MCF 10A (cell line): Measurements from ENCODE around the gene PHF21A. TPM values are rescaled to one million over a fixed set of nuclear protein-coding genes. Genes with fewer than 3 reads are reported as not detected.

ENCODE experiments used
- BruUV-seq: library from RNA; stranded (reverse); fragments of 400-500 nt; replicated peaks from 2 replicates; lab custom pipeline; 2021; lab: Mats Ljungman, UMichigan
- CTCF ChIA-PET: fragments of 300-600 bp; sonication (Branson Sonifier 250); formaldehyde crosslinking; extraction: SDS; loops from one replicate; lab custom pipeline; 2021; ENCODE audit warnings: antibody characterized with exemption, inconsistent platforms; lab: Yijun Ruan, JAX
- POLR2A ChIA-PET: fragments of 300-600, 350-650 bp; sonication (Branson Sonifier 250); formaldehyde crosslinking; extraction: SDS; loops from one replicate; lab custom pipeline; 2020; ENCODE audit warnings: antibody characterized with exemption, inconsistent platforms; lab: Yijun Ruan, JAX
- DNase-seq: peaks from one replicate; pipeline ENCODE4 v3.0.0-alpha.2; 2018; ENCODE audit not compliant: unreplicated experiment
- H3K27ac Mint-ChIP-seq: one replicate; pipeline ENCODE4 v1.8.0; 2022; ENCODE audit warnings: mild to moderate bottlenecking, low read depth, mixed read lengths; ENCODE audit not compliant: unreplicated experiment
- H3K27me3 Mint-ChIP-seq: one replicate; pipeline ENCODE4 v1.8.0; 2022; ENCODE audit warnings: mixed read lengths; ENCODE audit not compliant: insufficient read depth, unreplicated experiment
- H3K36me3 Mint-ChIP-seq: one replicate; pipeline ENCODE4 v1.8.0; 2022; ENCODE audit warnings: mild to moderate bottlenecking, moderate library complexity, mixed read lengths; ENCODE audit not compliant: insufficient read depth, unreplicated experiment
- H3K4me1 Mint-ChIP-seq: one replicate; pipeline ENCODE4 v1.8.0; 2022; ENCODE audit warnings: mixed read lengths; ENCODE audit not compliant: insufficient read depth, unreplicated experiment
- H3K4me3 Mint-ChIP-seq: one replicate; pipeline ENCODE4 v1.8.0; 2022; ENCODE audit warnings: mild to moderate bottlenecking, moderate library complexity, mixed read lengths; ENCODE audit not compliant: unreplicated experiment
- H3K9me3 Mint-ChIP-seq: one replicate; pipeline ENCODE4 v1.8.0; 2022; ENCODE audit warnings: mixed read lengths; ENCODE audit not compliant: unreplicated experiment
- intact Hi-C: fragments of 100-400 bp; cut with micrococcal nuclease; formaldehyde crosslinking; loops from 2 replicates; pipeline ENCODE4 v1.14.1; 2022
- total RNA-seq: library from RNA; stranded (reverse); gene quantifications from 2 replicates; pipeline ENCODE4 v1.2.3, GENCODE V29; 2022
- TF ChIP-seq, protein P1 (sequence below): fragments of 200-600 bp; IDR thresholded peaks from one replicate; pipeline ENCODE4 v1.8.0; 2022; ENCODE audit warnings: antibody characterized with exemption, mild to moderate bottlenecking; ENCODE audit not compliant: unreplicated experiment

The PHF21A gene
- total RNA-seq, 1 experiment from 2014 or later: 37.6 TPM

DNA sequence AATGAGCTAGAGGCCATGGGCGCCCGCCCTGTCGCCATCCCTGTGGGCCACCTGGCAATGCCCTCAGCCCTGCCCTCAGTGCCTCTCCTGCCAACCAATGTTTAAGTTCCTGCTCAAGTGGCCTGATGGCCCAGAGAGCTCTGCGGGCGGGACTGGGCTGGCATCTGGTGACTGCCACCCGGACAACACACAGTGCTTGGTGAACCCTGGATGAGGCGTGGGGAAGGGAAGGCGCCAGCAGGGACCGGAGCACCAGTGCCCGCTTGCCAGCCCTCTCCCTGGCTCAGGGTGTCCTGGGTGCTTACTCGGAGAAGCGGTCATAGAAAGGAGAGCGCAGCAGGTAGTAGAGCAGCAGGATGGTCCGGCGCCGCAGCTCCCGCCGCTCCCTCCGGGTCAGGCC is 207.7 kb downstream of the PHF21A start:
- Mint-ChIP-seq H3K27ac (no peak overlapping the region), H3K4me3 (no peak overlapping the region), H3K27me3 (no peaks in the 10 kb centered on the region), H3K4me1 (no peaks in the 10 kb centered on the region), H3K36me3 (peaks cover 25% of the 10 kb centered on the region), H3K9me3 (no peaks in the 10 kb centered on the region)
- TF ChIP-seq, protein P1, sequence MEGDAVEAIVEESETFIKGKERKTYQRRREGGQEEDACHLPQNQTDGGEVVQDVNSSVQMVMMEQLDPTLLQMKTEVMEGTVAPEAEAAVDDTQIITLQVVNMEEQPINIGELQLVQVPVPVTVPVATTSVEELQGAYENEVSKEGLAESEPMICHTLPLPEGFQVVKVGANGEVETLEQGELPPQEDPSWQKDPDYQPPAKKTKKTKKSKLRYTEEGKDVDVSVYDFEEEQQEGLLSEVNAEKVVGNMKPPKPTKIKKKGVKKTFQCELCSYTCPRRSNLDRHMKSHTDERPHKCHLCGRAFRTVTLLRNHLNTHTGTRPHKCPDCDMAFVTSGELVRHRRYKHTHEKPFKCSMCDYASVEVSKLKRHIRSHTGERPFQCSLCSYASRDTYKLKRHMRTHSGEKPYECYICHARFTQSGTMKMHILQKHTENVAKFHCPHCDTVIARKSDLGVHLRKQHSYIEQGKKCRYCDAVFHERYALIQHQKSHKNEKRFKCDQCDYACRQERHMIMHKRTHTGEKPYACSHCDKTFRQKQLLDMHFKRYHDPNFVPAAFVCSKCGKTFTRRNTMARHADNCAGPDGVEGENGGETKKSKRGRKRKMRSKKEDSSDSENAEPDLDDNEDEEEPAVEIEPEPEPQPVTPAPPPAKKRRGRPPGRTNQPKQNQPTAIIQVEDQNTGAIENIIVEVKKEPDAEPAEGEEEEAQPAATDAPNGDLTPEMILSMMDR: no peak
- CTCF ChIA-PET: interaction anchor here (0.6 kb wide), 1 partner anchor 39 kb away, joined by 3 read pairs; no protein-coding TSS in a partner anchor
- POLR2A ChIA-PET: no interaction called here
- intact Hi-C loops: no loop called here
- DNase-seq: no peak
- BruUV-seq: no TSS peak

DNA sequence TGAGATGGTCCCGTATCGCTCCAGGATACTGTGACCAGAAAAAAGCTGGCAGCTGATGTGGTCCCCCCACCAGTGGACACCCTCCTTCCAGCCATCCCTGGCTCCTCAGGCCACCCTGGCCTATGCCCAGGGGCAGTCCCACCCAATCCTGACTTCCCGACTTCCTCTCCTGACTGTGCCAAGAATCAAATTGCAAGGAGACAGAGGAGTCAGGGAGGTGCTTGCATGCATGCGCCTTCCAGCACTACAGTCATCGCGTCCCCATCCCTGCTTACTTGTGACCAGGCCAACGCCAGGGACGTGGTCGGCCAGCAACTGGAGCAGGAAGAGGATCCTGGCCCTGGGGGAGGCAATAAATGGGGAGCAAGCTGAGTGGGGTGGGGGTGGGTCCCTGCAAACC is 210.6 kb downstream of the PHF21A start:
- Mint-ChIP-seq H3K27me3 (no peaks in the 10 kb centered on the region), H3K36me3 (peaks cover 33% of the 10 kb centered on the region), H3K4me1 (no peaks in the 10 kb centered on the region), H3K27ac (no peak overlapping the region), H3K9me3 (no peaks in the 10 kb centered on the region), H3K4me3 (no peak overlapping the region)
- BruUV-seq: no TSS peak
- intact Hi-C loops: no loop called here
- DNase-seq: no peak
- ChIA-PET POLR2A (no interaction called here), CTCF (no interaction called here)
- TF ChIP-seq, protein P1: no peak

DNA sequence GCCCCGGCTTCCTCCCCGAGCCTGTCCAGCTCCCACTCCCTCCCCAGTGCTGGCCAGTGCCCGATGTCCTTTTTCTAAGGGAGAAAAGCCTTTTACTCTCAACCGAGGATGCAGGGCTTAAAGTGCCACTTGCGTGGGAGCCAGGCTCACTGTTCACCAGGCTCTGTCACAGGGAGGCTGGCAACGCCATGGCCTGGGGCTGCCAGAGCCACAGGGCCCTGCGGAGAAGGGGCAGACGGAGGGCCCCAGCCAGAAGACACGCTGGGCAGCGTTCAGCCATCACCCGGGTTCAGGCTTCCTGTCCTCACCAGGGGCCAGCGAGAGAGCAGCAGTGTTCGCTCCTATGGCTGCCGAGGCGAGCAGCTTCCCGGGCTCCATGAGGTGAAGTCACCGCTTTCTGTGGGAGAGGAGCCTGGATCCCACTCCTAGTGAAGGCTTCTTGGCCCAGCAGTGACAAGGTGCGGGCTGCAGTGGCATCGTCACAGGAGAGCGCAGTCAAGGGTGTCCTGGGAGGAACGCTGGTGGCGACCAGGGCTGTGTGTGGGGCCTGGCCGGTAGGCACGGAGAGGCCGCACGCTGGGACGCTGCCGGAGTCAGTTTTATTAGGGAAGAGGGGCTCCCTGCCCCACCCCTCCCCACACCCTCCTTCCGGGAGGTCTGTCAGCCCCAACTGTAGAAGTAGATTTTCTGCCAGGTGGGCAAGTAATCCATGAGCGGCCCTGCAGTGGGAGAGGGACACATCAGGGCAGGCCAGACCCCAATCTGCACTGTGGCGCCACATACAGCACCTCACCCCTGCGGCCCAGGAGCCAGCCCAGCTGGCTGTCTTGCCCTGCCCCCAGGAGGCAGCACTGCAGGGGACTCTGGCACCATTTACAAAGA is 211.4 kb downstream of the PHF21A start:
- no peaks in the 10 kb centered on the region for H3K27me3 Mint-ChIP-seq
- ChIA-PET POLR2A (interaction anchor here (0.9 to 2.8 kb wide), 2 partner anchors 8 to 9 kb away, joined by 3 to 16 read pairs; partner anchors contain the start of gene PEX16), CTCF (no interaction called here)
- peaks cover 31% of the 10 kb centered on the region for H3K36me3 Mint-ChIP-seq
- no peaks in the 10 kb centered on the region for H3K9me3 Mint-ChIP-seq
- no peaks in the 10 kb centered on the region for H3K4me1 Mint-ChIP-seq
- BruUV-seq: no TSS peak
- no peak overlapping the region for H3K27ac Mint-ChIP-seq
- no peak for DNase-seq
- H3K4me3 Mint-ChIP-seq: no peak overlapping the region
- TF ChIP-seq, protein P1: no peak
- intact Hi-C loops: no loop called here

DNA sequence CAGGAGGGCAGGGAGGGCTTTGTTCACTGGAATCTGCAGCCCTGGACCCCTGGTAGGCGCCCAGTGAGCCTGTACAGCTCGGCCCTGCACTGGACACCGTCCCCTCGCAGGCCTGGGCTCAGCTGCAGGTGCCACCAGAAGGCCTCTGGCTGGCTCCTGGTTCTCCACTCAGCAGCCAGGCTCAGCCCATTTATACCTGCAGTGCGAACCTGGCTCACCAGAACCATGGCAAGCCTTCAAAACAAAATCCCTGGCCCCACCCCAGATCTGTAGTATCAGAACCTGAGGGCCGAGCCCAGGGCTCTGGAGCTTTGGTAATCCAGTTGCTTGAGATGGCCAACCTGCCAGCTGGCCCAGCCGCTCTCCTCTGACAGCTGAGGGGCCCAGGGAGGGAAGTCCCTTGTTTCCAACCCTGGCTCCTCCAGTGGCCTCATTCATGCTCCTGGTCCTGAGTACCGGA is 213.3 kb downstream of the PHF21A start:
- ChIA-PET POLR2A (interaction anchor here (2.8 kb wide), 1 partner anchor 10 kb away, joined by 16 read pairs; the partner anchor contains the start of gene PEX16), CTCF (no interaction called here)
- no peaks in the 10 kb centered on the region for H3K9me3 Mint-ChIP-seq
- H3K36me3 Mint-ChIP-seq: peaks cover 39% of the 10 kb centered on the region
- DNase-seq: no peak
- no TSS peak for BruUV-seq
- H3K4me3 Mint-ChIP-seq: no peak overlapping the region
- no peaks in the 10 kb centered on the region for H3K27me3 Mint-ChIP-seq
- intact Hi-C loops: no loop called here
- TF ChIP-seq, protein P1: no peak
- H3K4me1 Mint-ChIP-seq: no peaks in the 10 kb centered on the region
- H3K27ac Mint-ChIP-seq: peak overlapping the region; percentile 36
